Uterus (tissue), 4 donors: ENCODE measurements around the gene MAJIN. TPM values are rescaled to one million over a fixed set of nuclear protein-coding genes. Genes with fewer than 3 reads are reported as not detected.

ENCODE experiments used
- DNase-seq, 2 donors: peaks; one replicate each; pipeline ENCODE4 v3.0.0-alpha.2; 2019 to 2020
- H3K27ac ChIP-seq, 2 donors: fragments of 200-600 bp; sonication (generic); 1 replicate in 1 of 2; 2 replicates in 1 of 2; pipeline ENCODE4 v1.5.1; 2016 to 2018
- H3K27me3 ChIP-seq, 2 donors: fragments of 200-600 bp; sonication (generic); one replicate each; pipeline ENCODE4 v1.5.1; 2018 to 2019; ENCODE audit warnings: control low read depth in 1 of 2
- H3K36me3 ChIP-seq, 2 donors: fragments of 200-600 bp; sonication (generic); one replicate each; pipeline ENCODE4 v1.5.1; 2019; ENCODE audit warnings: control low read depth in 1 of 2
- H3K4me1 ChIP-seq, 2 donors: fragments of 200-600 bp; sonication (generic); one replicate each; pipeline ENCODE4 v1.5.1; 2018 to 2019; ENCODE audit warnings: control low read depth in 1 of 2
- H3K4me3 ChIP-seq, 2 donors: fragments of 200-600 bp; sonication (generic); 1 replicate in 1 of 2; 2 replicates in 1 of 2; pipeline ENCODE4 v1.5.1; 2018 to 2019; ENCODE audit warnings: mild to moderate bottlenecking in 1 of 2
- H3K9me3 ChIP-seq, 2 donors: fragments of 200-600 bp; sonication (generic); one replicate each; pipeline ENCODE4 v1.5.1; 2019; ENCODE audit warnings: control low read depth in 1 of 2
- POLR2A ChIP-seq, 2 donors: fragments of 450-650 bp; IDR thresholded peaks; one replicate each; pipeline ENCODE4 v1.6.1; 2016; ENCODE audit warnings: antibody characterized with exemption in 2 of 2, mild to moderate bottlenecking in 1 of 2, moderate library complexity in 1 of 2
- intact Hi-C: fragments of 100-400 bp; cut with DNase I; formaldehyde crosslinking; loops from one replicate; pipeline ENCODE4 v1.15.1; 2023; ENCODE audit warnings: low total_unique reads
- microRNA counts, 2 donors: library from miRNA; unstranded; fragments of <30 nt; microRNA quantifications; one replicate each; lab custom pipeline; 2016 to 2017
- microRNA-seq: library from miRNA; unstranded; fragments of <30 nt; microRNA quantifications from one replicate; pipeline ENCODE4, GENCODE V29; 2016; ENCODE audit warnings: borderline microRNAs expressed, borderline replicate concordance
- small RNA-seq: library from RNA; depleted of rRNA; stranded (forward); fragments of <200 nt; gene quantifications from one replicate; pipeline ENCODE3, GENCODE V24; 2016
- total RNA-seq, 4 donors: library from RNA; depleted of rRNA in 3 of 4; stranded (reverse); fragments of >200 nt in 3 of 4; gene quantifications; one replicate each; pipeline versions ENCODE4 v1.1.0 to v1.2.4, GENCODE V29; 2014 to 2023
- TF ChIP-seq, protein P1 (sequence below), 4 experiments: fragments of 200-600 bp in 2 of 4; fragments of 450-650 bp in 2 of 4; sonication (generic) in 2 of 4; IDR thresholded peaks; one replicate each; pipeline ENCODE4 v1.5.1; 2016 to 2019; ENCODE audit warnings: antibody characterized with exemption in 4 of 4, mild to moderate bottlenecking in 2 of 4, moderate library complexity in 1 of 4
- donor health status: DM: yes; HTN: yes; CAD: no.

MAJIN gene
- total RNA-seq, 4 donors from 2014 or later, result under 0.01 TPM; not detected in 3

GRCh38 chr11:64890522-64890939, 81.4 kb downstream of the MAJIN start:
- intact Hi-C loops, result no loop called here
- no peak for TF ChIP-seq POLR2A (IDR thresholded peaks at IDR 0.05)
- TF ChIP-seq, protein P1, sequence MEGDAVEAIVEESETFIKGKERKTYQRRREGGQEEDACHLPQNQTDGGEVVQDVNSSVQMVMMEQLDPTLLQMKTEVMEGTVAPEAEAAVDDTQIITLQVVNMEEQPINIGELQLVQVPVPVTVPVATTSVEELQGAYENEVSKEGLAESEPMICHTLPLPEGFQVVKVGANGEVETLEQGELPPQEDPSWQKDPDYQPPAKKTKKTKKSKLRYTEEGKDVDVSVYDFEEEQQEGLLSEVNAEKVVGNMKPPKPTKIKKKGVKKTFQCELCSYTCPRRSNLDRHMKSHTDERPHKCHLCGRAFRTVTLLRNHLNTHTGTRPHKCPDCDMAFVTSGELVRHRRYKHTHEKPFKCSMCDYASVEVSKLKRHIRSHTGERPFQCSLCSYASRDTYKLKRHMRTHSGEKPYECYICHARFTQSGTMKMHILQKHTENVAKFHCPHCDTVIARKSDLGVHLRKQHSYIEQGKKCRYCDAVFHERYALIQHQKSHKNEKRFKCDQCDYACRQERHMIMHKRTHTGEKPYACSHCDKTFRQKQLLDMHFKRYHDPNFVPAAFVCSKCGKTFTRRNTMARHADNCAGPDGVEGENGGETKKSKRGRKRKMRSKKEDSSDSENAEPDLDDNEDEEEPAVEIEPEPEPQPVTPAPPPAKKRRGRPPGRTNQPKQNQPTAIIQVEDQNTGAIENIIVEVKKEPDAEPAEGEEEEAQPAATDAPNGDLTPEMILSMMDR (IDR thresholded peaks at IDR 0.05), result no peak
- H3K4me3 ChIP-seq, result no peak overlapping the region

DNA sequence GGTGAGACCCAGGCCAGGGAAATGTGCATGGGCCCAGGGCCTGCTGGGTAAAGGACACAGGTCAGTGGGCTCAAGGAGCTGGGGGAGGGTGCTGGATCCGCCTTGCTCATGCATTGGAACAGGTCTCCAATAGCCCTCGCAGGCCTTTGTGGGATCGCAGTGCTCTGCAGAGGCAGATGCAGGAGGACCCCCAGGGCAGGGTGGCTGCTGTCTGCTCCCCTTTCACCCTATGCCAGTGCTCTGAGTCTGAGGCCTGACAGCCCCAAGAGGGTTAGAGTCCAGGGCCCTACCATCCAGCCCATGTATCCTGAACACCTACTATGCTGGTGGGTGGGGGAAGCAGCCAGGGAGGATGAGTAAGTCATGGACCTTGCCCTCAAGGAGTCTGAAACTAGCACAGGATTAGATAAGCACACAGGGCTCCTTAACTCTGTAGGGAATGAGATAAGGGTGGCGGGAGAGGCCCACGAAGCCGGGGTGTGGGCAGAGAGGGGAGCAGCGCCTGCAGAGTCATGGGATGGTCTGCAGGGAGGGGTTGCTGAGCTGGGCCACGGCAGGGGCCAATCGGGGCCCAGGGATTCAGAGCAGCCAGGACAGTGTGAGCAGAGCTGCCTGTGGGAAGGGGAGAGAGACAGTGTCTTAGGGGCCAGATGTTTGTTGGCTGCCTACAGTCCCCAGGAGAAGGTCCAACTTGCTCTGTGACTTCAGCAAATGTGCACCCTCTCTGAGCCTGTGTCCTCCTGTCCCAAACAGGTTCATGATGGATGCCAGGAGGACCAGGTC, 83.0 kb downstream of the MAJIN start:
- intact Hi-C loops, result loop anchor here (2.0 kb wide), 1 partner anchor 44 kb away; the partner anchor contains the start of gene CDC42BPG
- TF ChIP-seq POLR2A (IDR thresholded peaks at IDR 0.05), result no peak
- TF ChIP-seq, protein P1 (IDR thresholded peaks at IDR 0.05), result no peak
- Histone ChIP-seq H3K4me3 (no peak overlapping the region), H3K27ac (no peak overlapping the region), H3K4me1 (peaks cover 0 to 5% of the 10 kb centered on the region in 2 donors), H3K9me3 (no peaks in the 10 kb centered on the region), H3K36me3 (no peaks in the 10 kb centered on the region), H3K27me3 (no peaks in the 10 kb centered on the region)
- DNase-seq, result no peak

More at GRCh38 chr11:64890522-64890939, 81.4 kb downstream of the MAJIN start:
- peaks cover 0 to 5% of the 10 kb centered on the region in 2 donors for H3K4me1 ChIP-seq
- H3K27me3 ChIP-seq, result no peaks in the 10 kb centered on the region
- H3K9me3 ChIP-seq, result no peaks in the 10 kb centered on the region
- no peak for DNase-seq
- no peaks in the 10 kb centered on the region for H3K36me3 ChIP-seq
- no peak overlapping the region for H3K27ac ChIP-seq

GRCh38 chr11:64888406-64888728, 83.5 kb downstream of the MAJIN start:
- intact Hi-C loops, result loop anchor here (2.0 kb wide), 1 partner anchor 44 kb away; the partner anchor contains the start of gene CDC42BPG
- no peaks in the 10 kb centered on the region for H3K36me3 ChIP-seq
- H3K4me1 ChIP-seq, result peaks cover 0 to 5% of the 10 kb centered on the region in 2 donors
- no peaks in the 10 kb centered on the region for H3K9me3 ChIP-seq
- no peak for DNase-seq
- peak overlapping the region in 1 of 2 donors; percentile 62 for H3K27ac ChIP-seq
- H3K4me3 ChIP-seq, result no peak overlapping the region
- TF ChIP-seq POLR2A (IDR thresholded peaks at IDR 0.05), result no peak
- TF ChIP-seq, protein P1 (IDR thresholded peaks at IDR 0.05), result no peak
- H3K27me3 ChIP-seq, result no peaks in the 10 kb centered on the region

MicroRNAs encoded within 50 kb of the gene (microRNA counts, 767-probe panel; counts per million panel counts)
- microRNA hsa-miR-192-5p (lab: Ali Mortazavi, UCI), result 2,794 to 3,732 counts per million in 2 donors

Small RNA genes lying within 50 kb of the gene (microRNA-seq; reads per million reads assigned to microRNA genes)
- gene MIR6749 (not detected), gene MIR6750 (not detected), gene MIR6879 (not detected)

Small RNA genes lying within 50 kb of the gene (small RNA-seq; reads per million reads assigned to genes)
- gene MIR6749 (not detected), gene MIR6750 (not detected), gene MIR6879 (not detected)

Other genes with a start within 250 kb of the MAJIN start
- 10 to 100 TPM in 2 of 4 donors, 1 to 10 TPM in 1, under 1 TPM in 1; 0.88 to 48.4 (median 12.6) TPM for gene NRXN2, start 248.9 kb downstream of the MAJIN start, total RNA-seq
- gene RASGRP2, start 228.0 kb downstream of the MAJIN start, total RNA-seq, result 10 to 100 TPM in 3 of 4 donors, 1 to 10 TPM in 1; 3.2 to 72.8 (median 23.3) TPM
- gene PYGM, start 212.1 kb downstream of the MAJIN start, total RNA-seq, result 10 to 100 TPM in 2 of 4 donors, 1 to 10 TPM in 2; 2.9 to 42.8 (median 11.4) TPM
- gene SF1, start 193.6 kb downstream of the MAJIN start, total RNA-seq, result 100 to 1,000 TPM in 3 of 4 donors, 10 to 100 TPM in 1; 62.0 to 374 (median 219) TPM
- gene MAP4K2, start 168.9 kb downstream of the MAJIN start, total RNA-seq, result 10 to 100 TPM; 10.2 to 49.1 (median 24.4) TPM
- gene MEN1, start 161.6 kb downstream of the MAJIN start, total RNA-seq, result 10 to 100 TPM in 2 of 4 donors, 1 to 10 TPM in 2; 3.8 to 26.2 (median 14.9) TPM
- gene CDC42BPG, start 127.5 kb downstream of the MAJIN start, total RNA-seq, result 1 to 10 TPM in 1 of 4 donors, under 1 TPM in 3; under 0.01 to 2.7 (median 0.30) TPM
- gene EHD1, start 93.5 kb downstream of the MAJIN start, total RNA-seq, result 10 to 100 TPM in 3 of 4 donors, 1 to 10 TPM in 1; 3.5 to 78.7 (median 36.9) TPM
- gene ATG2A, start 54.9 kb downstream of the MAJIN start, total RNA-seq, result 10 to 100 TPM in 3 of 4 donors, 1 to 10 TPM in 1; 6.8 to 39.6 (median 18.4) TPM
- 10 to 100 TPM in 2 of 4 donors, 1 to 10 TPM in 2; 6.7 to 23.4 (median 13.0) TPM for gene PPP2R5B, start 47.4 kb downstream of the MAJIN start, total RNA-seq
- not detected for gene GPHA2, start 36.2 kb downstream of the MAJIN start, total RNA-seq
- gene BATF2, start 24.9 kb upstream of the MAJIN start, total RNA-seq, result 1 to 10 TPM in 1 of 4 donors, under 1 TPM in 1, not detected in 2; 0.90 to 3.7 TPM
- gene ARL2, start 42.1 kb upstream of the MAJIN start, total RNA-seq, result 100 to 1,000 TPM in 2 of 4 donors, 10 to 100 TPM in 2; 63.5 to 120 (median 93.8) TPM
- 10 to 100 TPM; 13.1 to 27.6 (median 20.6) TPM for gene SNX15, start 55.3 kb upstream of the MAJIN start, total RNA-seq
- 10 to 100 TPM in 1 of 4 donors, 1 to 10 TPM in 3; 1.5 to 22.3 (median 7.9) TPM for gene SAC3D1, start 69.1 kb upstream of the MAJIN start, total RNA-seq
- 10 to 100 TPM in 2 of 4 donors, under 1 TPM in 2; 0.59 to 37.1 (median 17.6) TPM for gene NAALADL1, start 86.4 kb upstream of the MAJIN start, total RNA-seq
- 1 to 10 TPM in 1 of 4 donors, under 1 TPM in 2, not detected in 1; 0.30 to 7.1 (median 0.77) TPM for gene CDCA5, start 111.9 kb upstream of the MAJIN start, total RNA-seq
- gene ZFPL1, start 112.1 kb upstream of the MAJIN start, total RNA-seq, result 10 to 100 TPM in 3 of 4 donors, 1 to 10 TPM in 1; 9.0 to 37.5 (median 24.5) TPM
- gene VPS51, start 124.1 kb upstream of the MAJIN start, total RNA-seq, result 100 to 1,000 TPM in 3 of 4 donors, 10 to 100 TPM in 1; 96.1 to 447 (median 140) TPM
- 10 to 100 TPM in 1 of 4 donors, 1 to 10 TPM in 2, under 1 TPM in 1; 0.77 to 16.7 (median 5.5) TPM for gene TM7SF2, start 139.8 kb upstream of the MAJIN start, total RNA-seq
- 1 to 10 TPM in 3 of 4 donors, not detected in 1; 4.6 to 9.6 (median 5.7) TPM for gene ZNHIT2, start 145.6 kb upstream of the MAJIN start, total RNA-seq
- 1,000 to 10,000 TPM in 3 of 4 donors, 100 to 1,000 TPM in 1; 161 to 5,220 (median 1,903) TPM for gene FAU, start 150.0 kb upstream of the MAJIN start, total RNA-seq
- 10 to 100 TPM; 27.6 to 69.2 (median 57.8) TPM for gene MRPL49, start 150.2 kb upstream of the MAJIN start, total RNA-seq
- gene SYVN1, start 162.4 kb upstream of the MAJIN start, total RNA-seq, result 10 to 100 TPM; 34.7 to 88.8 (median 60.5) TPM
- gene SPDYC, start 198.1 kb upstream of the MAJIN start, total RNA-seq, result not detected
- gene CAPN1, start 209.8 kb upstream of the MAJIN start, total RNA-seq, result 100 to 1,000 TPM; 122 to 174 (median 157) TPM